Fibroblast of skin of abdomen (primary cell): ENCODE results near the gene FNDC3A.
"Not testable (repeated sequence)": the region's sequence is repeated elsewhere in the genome, so short reads cannot be mapped to it uniquely, and the experiment has no call there.

Experiments used
- DNase-seq: peaks from one replicate; pipeline ENCODE4 v3.0.0-alpha.2; 2013

Gene FNDC3A

GRCh38 chr13:49157955-49158584 lies 182.4 kb downstream of the FNDC3A start:
- not testable (repeated sequence) for DNase-seq

GRCh38 chr13:49163162-49163561 lies 187.4 kb downstream of the FNDC3A start:
- DNase-seq: not testable (repeated sequence)

- DNase-seq: no peak
These were observed 189.0 kb downstream of the FNDC3A start for GRCh38 chr13:49164712-49165111.

- no peak for DNase-seq
These were observed 190.4 kb downstream of the FNDC3A start for GRCh38 chr13:49165798-49166752.

GRCh38 chr13:49171359-49171758 lies 195.6 kb downstream of the FNDC3A start:
- DNase-seq: no peak

- peak; percentile 1 for DNase-seq
These were observed 208.1 kb downstream of the FNDC3A start for GRCh38 chr13:49183672-49184325.

GRCh38 chr13:49184621-49185020 lies 208.9 kb downstream of the FNDC3A start:
- no peak for DNase-seq

GRCh38 chr13:49185264-49185663 lies 209.6 kb downstream of the FNDC3A start:
- no peak for DNase-seq

- DNase-seq: no peak
These were observed 215.2 kb downstream of the FNDC3A start for GRCh38 chr13:49190901-49191300.

GRCh38 chr13:49206641-49207040 lies 230.9 kb downstream of the FNDC3A start:
- no peak for DNase-seq

- DNase-seq: no peak
These were observed 232.9 kb downstream of the FNDC3A start for GRCh38 chr13:49208619-49209018.

GRCh38 chr13:49210114-49210513 lies 234.4 kb downstream of the FNDC3A start:
- no peak for DNase-seq

- no peak for DNase-seq
These were observed 235.0 kb downstream of the FNDC3A start for GRCh38 chr13:49210669-49211068.

- no peak for DNase-seq
These were observed 237.8 kb downstream of the FNDC3A start for GRCh38 chr13:49213539-49213938.

- no peak for DNase-seq
These were observed 238.5 kb downstream of the FNDC3A start for GRCh38 chr13:49213997-49214916.

- DNase-seq: no peak
These were observed 239.2 kb downstream of the FNDC3A start for GRCh38 chr13:49214917-49215376.

- DNase-seq: no peak
These were observed 240.6 kb downstream of the FNDC3A start for GRCh38 chr13:49216334-49216733.

- no peak for DNase-seq
These were observed 242.3 kb downstream of the FNDC3A start for GRCh38 chr13:49217962-49218492.

- no peak for DNase-seq
These were observed 242.9 kb downstream of the FNDC3A start for GRCh38 chr13:49218493-49219051.

GRCh38 chr13:49219647-49220035 lies 243.9 kb downstream of the FNDC3A start:
- no peak for DNase-seq
